Measurements from ENCODE around the gene ST6GALNAC3.

DNA sequence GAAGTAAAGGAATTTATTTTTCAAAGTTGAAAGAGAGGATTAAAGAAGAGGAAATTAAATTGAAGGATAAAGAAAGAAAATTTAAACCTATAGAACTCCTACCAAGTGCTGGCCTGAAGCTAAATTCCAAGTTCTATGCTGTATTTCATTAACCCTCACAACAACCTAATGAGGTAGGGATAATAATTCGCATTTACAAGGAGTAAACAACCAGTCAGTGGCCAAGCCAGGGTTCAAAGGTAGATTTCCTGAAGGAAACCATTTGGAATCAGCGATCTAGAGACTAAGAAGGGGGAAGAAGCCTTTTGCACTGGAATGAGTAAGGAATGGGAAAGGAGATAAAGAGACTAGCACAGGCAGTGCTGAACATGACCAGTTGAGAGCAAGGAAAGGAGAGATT, 526.9 kb downstream of the ST6GALNAC3 start:
- TF ChIP-seq, protein P1, sequence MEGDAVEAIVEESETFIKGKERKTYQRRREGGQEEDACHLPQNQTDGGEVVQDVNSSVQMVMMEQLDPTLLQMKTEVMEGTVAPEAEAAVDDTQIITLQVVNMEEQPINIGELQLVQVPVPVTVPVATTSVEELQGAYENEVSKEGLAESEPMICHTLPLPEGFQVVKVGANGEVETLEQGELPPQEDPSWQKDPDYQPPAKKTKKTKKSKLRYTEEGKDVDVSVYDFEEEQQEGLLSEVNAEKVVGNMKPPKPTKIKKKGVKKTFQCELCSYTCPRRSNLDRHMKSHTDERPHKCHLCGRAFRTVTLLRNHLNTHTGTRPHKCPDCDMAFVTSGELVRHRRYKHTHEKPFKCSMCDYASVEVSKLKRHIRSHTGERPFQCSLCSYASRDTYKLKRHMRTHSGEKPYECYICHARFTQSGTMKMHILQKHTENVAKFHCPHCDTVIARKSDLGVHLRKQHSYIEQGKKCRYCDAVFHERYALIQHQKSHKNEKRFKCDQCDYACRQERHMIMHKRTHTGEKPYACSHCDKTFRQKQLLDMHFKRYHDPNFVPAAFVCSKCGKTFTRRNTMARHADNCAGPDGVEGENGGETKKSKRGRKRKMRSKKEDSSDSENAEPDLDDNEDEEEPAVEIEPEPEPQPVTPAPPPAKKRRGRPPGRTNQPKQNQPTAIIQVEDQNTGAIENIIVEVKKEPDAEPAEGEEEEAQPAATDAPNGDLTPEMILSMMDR (IDR thresholded peaks at IDR 0.05 in 2 of 3, conservative IDR thresholded peaks at IDR 0.05 in 1 of 3; ENCODE audit: borderline replicate concordance in 1 of 3, insufficient read depth in 1 of 3, low read depth in 2 of 3, low read length in 2 of 3): no peak
- TF ChIP-seq, protein P2, sequence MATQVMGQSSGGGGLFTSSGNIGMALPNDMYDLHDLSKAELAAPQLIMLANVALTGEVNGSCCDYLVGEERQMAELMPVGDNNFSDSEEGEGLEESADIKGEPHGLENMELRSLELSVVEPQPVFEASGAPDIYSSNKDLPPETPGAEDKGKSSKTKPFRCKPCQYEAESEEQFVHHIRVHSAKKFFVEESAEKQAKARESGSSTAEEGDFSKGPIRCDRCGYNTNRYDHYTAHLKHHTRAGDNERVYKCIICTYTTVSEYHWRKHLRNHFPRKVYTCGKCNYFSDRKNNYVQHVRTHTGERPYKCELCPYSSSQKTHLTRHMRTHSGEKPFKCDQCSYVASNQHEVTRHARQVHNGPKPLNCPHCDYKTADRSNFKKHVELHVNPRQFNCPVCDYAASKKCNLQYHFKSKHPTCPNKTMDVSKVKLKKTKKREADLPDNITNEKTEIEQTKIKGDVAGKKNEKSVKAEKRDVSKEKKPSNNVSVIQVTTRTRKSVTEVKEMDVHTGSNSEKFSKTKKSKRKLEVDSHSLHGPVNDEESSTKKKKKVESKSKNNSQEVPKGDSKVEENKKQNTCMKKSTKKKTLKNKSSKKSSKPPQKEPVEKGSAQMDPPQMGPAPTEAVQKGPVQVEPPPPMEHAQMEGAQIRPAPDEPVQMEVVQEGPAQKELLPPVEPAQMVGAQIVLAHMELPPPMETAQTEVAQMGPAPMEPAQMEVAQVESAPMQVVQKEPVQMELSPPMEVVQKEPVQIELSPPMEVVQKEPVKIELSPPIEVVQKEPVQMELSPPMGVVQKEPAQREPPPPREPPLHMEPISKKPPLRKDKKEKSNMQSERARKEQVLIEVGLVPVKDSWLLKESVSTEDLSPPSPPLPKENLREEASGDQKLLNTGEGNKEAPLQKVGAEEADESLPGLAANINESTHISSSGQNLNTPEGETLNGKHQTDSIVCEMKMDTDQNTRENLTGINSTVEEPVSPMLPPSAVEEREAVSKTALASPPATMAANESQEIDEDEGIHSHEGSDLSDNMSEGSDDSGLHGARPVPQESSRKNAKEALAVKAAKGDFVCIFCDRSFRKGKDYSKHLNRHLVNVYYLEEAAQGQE (IDR thresholded peaks at IDR 0.05; ENCODE audit: low read depth): no peak
- TF ChIP-seq POLR2A (IDR thresholded peaks at IDR 0.05; ENCODE audit: borderline replicate concordance, extremely low read depth, insufficient read depth, insufficient read length) (no peak), EZH2phosphoT487 (IDR thresholded peaks at IDR 0.05; ENCODE audit: borderline replicate concordance) (no peak), POLR2AphosphoS5 (IDR thresholded peaks at IDR 0.05; ENCODE audit: low read depth, low read length) (no peak), RAD21 (IDR thresholded peaks at IDR 0.05; ENCODE audit: low read depth) (no peak), EZH2 (IDR thresholded peaks at IDR 0.05) (no peak), ELF1 (IDR thresholded peaks at IDR 0.05; ENCODE audit: borderline replicate concordance, low read depth) (no peak), YY1 (IDR thresholded peaks at IDR 0.05; ENCODE audit: extremely low read depth, insufficient replicate concordance, low read depth, low read length) (no peak), JUND (IDR thresholded peaks at IDR 0.05) (no peak), SP1 (IDR thresholded peaks at IDR 0.05; ENCODE audit: low read depth) (no peak), CBX3 (IDR thresholded peaks at IDR 0.05; ENCODE audit: low read depth) (no peak), SIN3A (IDR thresholded peaks at IDR 0.05; ENCODE audit: low read depth) (no peak)
- TF ChIP-seq, protein P3, sequence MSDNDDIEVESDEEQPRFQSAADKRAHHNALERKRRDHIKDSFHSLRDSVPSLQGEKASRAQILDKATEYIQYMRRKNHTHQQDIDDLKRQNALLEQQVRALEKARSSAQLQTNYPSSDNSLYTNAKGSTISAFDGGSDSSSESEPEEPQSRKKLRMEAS (IDR thresholded peaks at IDR 0.05): no peak

Data from HCT116 (cell line).